ENCODE measurements around the gene ADRM1. TPM values are rescaled to one million over a fixed set of nuclear protein-coding genes. Genes with fewer than 3 reads are reported as not detected.

Gene ADRM1
- total and polyA plus RNA-seq, 10 of the 15 experiments (the other 5 are each of a cell fraction or from before 2014, with no cell fraction given) = 3.4 to 213 (median 95.9) TPM

DNA sequence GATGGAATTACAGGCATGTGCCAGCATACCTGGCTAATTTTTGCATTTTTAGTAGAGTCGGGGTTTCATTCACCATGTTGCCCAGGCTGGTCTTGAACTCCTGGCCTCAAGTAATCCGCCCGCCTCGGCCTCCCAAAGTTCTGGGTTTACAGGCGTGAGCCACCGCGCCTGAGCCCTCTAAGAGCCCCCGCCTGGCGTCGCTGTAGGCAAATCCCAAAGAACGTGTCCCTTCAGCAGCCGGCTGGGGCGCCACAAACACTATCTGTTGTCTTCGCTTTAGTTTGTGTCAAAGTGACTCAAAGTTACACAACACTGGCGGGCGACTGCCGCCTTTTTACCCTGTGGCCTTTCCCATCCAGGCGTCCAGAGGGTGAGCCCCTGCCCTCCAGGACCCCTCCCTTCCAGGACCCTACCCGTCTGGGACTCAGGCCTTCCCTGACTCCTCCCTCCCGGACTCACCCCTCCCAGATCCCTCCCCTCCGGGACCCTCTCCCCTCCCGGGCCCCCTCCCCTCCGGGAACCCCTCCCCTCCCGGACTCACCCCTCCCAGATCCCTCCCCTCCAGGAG lies 940 bp upstream of the ADRM1 start (continued):
- TF ChIP-seq, protein P1, sequence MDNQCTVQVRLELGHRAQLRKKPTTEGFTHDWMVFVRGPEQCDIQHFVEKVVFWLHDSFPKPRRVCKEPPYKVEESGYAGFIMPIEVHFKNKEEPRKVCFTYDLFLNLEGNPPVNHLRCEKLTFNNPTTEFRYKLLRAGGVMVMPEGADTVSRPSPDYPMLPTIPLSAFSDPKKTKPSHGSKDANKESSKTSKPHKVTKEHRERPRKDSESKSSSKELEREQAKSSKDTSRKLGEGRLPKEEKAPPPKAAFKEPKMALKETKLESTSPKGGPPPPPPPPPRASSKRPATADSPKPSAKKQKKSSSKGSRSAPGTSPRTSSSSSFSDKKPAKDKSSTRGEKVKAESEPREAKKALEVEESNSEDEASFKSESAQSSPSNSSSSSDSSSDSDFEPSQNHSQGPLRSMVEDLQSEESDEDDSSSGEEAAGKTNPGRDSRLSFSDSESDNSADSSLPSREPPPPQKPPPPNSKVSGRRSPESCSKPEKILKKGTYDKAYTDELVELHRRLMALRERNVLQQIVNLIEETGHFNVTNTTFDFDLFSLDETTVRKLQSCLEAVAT (IDR thresholded peaks at IDR 0.05) = 0 out of 2 replicates have a peak, but pooled peaks have one; percentile 22
- TF ChIP-seq SMARCA5 (IDR thresholded peaks at IDR 0.05) (peak; percentile 99), BHLHE40 (IDR thresholded peaks at IDR 0.05; ENCODE audit: borderline replicate concordance in 1 of 2, low read depth in 2 of 2, low read length in 1 of 2) (peak in 1 of 2 experiments; percentile 48; a peak in 1 of 4 replicates), ZNF207 (IDR thresholded peaks at IDR 0.05; ENCODE audit: borderline replicate concordance) (peak; percentile 90), DPF2 (IDR thresholded peaks at IDR 0.05) (peak; percentile 41), RUNX3 (IDR thresholded peaks at IDR 0.05; ENCODE audit: low read length) (peak; percentile 45; the same call in 1 of the 2 replicates), E2F8 (IDR thresholded peaks at IDR 0.05; ENCODE audit: low read depth, partially characterized antibody) (no peak), SPI1 (IDR thresholded peaks at IDR 0.05; ENCODE audit: borderline replicate concordance, insufficient read depth, low read depth, low read length) (no peak), HDAC6 (IDR thresholded peaks at IDR 0.05; ENCODE audit: unreplicated experiment) (no peak), POLR2AphosphoS5 (IDR thresholded peaks at IDR 0.05; ENCODE audit: low read length) (no peak), NFYB (IDR thresholded peaks at IDR 0.05; ENCODE audit: insufficient read depth, low read depth, low read length) (no peak), ZZZ3 (IDR thresholded peaks at IDR 0.05; ENCODE audit: control insufficient read depth, insufficient read length, low read depth) (no peak), BMI1 (IDR thresholded peaks at IDR 0.05; ENCODE audit: borderline replicate concordance) (no peak), CBFB (IDR thresholded peaks at IDR 0.05; ENCODE audit: low read depth) (no peak)
- TF ChIP-seq, protein P2, sequence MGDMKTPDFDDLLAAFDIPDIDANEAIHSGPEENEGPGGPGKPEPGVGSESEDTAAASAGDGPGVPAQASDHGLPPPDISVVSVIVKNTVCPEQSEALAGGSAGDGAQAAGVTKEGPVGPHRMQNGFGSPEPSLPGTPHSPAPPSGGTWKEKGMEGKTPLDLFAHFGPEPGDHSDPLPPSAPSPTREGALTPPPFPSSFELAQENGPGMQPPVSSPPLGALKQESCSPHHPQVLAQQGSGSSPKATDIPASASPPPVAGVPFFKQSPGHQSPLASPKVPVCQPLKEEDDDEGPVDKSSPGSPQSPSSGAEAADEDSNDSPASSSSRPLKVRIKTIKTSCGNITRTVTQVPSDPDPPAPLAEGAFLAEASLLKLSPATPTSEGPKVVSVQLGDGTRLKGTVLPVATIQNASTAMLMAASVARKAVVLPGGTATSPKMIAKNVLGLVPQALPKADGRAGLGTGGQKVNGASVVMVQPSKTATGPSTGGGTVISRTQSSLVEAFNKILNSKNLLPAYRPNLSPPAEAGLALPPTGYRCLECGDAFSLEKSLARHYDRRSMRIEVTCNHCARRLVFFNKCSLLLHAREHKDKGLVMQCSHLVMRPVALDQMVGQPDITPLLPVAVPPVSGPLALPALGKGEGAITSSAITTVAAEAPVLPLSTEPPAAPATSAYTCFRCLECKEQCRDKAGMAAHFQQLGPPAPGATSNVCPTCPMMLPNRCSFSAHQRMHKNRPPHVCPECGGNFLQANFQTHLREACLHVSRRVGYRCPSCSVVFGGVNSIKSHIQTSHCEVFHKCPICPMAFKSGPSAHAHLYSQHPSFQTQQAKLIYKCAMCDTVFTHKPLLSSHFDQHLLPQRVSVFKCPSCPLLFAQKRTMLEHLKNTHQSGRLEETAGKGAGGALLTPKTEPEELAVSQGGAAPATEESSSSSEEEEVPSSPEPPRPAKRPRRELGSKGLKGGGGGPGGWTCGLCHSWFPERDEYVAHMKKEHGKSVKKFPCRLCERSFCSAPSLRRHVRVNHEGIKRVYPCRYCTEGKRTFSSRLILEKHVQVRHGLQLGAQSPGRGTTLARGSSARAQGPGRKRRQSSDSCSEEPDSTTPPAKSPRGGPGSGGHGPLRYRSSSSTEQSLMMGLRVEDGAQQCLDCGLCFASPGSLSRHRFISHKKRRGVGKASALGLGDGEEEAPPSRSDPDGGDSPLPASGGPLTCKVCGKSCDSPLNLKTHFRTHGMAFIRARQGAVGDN (IDR thresholded peaks at IDR 0.05) = no peak
- TF ChIP-seq, protein P3, sequence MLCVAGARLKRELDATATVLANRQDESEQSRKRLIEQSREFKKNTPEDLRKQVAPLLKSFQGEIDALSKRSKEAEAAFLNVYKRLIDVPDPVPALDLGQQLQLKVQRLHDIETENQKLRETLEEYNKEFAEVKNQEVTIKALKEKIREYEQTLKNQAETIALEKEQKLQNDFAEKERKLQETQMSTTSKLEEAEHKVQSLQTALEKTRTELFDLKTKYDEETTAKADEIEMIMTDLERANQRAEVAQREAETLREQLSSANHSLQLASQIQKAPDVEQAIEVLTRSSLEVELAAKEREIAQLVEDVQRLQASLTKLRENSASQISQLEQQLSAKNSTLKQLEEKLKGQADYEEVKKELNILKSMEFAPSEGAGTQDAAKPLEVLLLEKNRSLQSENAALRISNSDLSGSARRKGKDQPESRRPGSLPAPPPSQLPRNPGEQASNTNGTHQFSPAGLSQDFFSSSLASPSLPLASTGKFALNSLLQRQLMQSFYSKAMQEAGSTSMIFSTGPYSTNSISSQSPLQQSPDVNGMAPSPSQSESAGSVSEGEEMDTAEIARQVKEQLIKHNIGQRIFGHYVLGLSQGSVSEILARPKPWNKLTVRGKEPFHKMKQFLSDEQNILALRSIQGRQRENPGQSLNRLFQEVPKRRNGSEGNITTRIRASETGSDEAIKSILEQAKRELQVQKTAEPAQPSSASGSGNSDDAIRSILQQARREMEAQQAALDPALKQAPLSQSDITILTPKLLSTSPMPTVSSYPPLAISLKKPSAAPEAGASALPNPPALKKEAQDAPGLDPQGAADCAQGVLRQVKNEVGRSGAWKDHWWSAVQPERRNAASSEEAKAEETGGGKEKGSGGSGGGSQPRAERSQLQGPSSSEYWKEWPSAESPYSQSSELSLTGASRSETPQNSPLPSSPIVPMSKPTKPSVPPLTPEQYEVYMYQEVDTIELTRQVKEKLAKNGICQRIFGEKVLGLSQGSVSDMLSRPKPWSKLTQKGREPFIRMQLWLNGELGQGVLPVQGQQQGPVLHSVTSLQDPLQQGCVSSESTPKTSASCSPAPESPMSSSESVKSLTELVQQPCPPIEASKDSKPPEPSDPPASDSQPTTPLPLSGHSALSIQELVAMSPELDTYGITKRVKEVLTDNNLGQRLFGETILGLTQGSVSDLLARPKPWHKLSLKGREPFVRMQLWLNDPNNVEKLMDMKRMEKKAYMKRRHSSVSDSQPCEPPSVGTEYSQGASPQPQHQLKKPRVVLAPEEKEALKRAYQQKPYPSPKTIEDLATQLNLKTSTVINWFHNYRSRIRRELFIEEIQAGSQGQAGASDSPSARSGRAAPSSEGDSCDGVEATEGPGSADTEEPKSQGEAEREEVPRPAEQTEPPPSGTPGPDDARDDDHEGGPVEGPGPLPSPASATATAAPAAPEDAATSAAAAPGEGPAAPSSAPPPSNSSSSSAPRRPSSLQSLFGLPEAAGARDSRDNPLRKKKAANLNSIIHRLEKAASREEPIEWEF (IDR thresholded peaks at IDR 0.05; ENCODE audit: insufficient replicate concordance, low read depth, low read length) = no peak
